Activated CD4-positive, alpha-beta T cell treated with anti-CD3 and anti-CD28 coated beads, Interleukin-2, Interleukin-6, amounts not matched to agents 100 ng/mL and 50 ng/mL, durations not matched to agents 16 hours and 8 hours (primary cell): ENCODE measurements around the gene ADCY1.

Source experiments
- DNase-seq: peaks from one replicate; pipeline ENCODE4 v3.0.0-alpha.2; 2020

Gene ADCY1

DNA sequence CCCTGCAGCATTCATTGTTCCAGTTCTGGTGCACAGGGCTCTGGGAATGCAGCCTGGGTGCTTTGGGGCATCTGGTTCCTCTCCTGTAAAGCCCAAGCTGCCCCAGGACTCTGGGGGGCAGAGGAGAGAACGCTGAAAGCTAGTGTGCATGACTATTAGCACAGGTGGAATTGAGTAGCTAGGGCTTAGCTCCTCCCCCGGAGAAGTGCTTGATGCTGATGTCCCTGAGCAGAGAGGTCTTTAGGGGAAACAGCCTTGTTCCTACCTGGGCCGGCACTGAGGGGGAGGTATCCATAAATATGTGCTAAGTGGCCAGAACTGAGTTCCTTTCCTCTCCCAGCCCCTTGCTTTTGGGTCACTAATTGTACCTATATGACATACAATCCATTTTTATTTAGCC is 3.9 kb downstream of the ADCY1 start:
- DNase-seq = no peak

DNA sequence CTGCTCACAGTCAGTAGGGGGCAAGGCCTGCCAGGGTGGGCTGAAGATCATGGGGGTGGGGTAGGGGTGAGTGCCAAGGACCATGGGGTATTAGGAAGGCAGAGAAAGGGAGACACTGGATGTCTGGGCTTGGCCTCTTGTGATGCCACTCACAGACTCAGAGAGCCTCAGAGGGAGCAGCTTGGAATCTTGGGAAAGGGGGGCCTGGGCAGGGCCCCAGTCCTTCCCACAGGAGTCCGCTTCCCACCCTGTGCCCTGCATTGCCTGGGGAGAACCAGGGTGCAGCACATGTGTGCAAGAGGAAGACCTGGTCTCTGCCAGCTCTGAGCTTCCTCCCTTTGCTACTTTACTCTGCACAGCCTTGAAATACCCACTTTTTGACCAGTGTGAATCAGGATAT is 4.3 kb downstream of the ADCY1 start:
- DNase-seq = no peak

DNA sequence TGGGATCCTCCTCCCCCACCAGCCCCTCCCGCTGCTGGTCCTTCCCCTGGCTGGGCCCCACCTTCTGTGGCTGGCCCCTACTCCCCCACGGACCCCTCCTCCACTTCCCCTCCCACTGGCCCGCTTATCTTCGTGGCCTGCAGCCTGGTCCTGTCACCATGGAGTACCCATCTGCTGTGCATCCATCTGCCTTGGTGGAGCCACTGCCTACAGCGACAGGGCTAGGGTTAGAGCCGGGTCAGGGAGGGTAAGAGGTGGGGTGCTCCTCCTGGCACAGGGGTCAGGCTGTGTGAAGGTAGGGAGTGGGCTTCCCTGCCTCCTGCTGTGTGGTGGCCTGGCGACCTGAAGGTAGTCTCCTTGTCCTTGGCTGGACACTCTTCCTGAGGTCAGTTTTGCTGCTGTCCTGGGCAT is 5.2 kb downstream of the ADCY1 start:
- no peak for DNase-seq

DNA sequence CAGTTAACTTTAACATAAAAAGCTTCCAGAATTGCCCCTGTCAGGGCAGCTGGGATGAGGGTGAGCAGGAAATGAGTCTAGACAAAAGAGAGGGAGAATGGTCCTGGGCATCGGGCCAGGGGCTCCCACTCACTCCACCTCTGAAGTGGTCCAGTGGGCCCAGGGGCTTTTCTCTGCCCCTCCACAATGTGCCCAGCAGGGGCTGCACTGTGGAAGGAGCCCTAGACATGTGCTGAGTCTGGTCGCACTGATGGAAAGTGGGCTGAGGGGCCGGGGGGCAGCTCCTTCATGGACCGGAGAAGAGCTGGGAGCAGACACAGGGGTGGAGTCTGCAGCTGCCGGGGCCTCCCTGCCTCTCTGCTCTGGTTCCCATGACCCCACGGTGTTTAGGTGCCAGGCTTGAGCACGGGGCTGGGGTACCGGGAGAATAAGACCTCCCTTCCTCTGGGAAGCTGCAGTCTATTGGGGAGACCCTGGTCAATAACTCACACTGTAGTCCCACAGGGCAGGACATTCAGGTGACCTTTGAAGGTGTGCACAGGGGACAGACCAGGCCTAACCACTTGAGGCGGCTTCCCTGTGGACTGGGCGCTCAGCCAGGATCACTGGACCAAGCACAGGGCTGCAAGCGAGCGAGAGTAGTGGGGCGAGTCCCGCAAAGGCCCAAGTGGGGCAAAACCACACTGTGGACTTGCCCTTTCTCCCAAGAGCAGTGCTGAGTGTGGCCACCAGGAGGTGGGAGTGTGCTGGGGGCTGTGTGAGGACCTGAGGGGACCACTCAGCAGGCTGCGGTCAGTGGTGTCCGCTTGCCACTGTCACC is 6.1 kb downstream of the ADCY1 start:
- no peak for DNase-seq

DNA sequence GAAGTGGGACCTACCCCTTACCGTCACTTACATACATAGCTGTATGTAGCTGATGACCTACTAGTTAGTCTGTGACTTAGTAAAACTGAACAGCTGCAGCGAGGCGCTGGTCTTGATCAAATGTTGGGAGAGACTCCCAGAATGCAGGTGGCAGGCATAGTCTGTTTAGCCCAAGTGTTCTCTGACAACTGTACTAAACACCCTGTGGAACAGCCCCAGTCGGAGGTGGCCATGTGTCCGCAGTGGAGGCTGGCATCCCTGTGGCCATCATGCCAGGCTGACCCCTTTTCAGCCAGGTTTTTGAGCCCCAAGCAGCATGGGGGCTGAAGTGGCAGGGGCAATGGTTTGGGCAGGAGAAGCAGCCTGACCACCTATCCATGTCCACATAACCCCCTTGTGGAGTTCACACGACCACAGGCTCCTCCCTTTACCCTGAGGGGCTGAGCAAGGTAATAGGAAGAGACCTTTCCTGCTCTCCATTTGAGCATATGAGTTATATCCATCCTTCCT is 7.2 kb downstream of the ADCY1 start:
- no peak for DNase-seq

DNA sequence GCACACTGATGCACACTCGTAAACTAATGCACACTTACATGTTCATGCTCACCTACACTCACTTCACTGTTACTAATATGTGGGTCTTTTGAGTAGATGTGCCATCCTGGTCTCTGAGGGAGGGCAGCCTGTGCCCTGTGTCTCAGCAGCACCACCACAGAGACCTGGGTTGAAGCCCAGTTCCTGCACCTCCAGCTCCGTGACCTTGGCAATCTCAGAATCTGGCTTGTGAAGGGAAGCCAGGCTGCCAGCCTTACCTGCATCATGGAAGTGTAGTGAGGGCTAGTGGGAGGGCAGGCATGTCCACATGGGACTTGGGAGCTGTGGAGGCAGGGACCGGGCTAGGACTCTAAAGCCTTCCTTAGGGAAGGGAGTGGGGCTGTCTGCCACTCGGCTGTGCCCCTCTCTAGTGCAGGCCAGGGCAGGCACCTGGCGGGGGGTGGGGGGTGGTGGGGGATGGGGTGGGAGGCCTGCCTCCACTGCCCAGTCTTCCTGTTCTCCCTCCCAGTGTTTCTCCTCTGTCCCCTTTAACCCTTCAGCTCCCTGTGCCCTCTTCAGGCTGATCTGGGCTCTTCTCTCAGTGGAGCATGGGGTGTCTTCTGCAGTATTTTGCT is 8.1 kb downstream of the ADCY1 start:
- DNase-seq = no peak

DNA sequence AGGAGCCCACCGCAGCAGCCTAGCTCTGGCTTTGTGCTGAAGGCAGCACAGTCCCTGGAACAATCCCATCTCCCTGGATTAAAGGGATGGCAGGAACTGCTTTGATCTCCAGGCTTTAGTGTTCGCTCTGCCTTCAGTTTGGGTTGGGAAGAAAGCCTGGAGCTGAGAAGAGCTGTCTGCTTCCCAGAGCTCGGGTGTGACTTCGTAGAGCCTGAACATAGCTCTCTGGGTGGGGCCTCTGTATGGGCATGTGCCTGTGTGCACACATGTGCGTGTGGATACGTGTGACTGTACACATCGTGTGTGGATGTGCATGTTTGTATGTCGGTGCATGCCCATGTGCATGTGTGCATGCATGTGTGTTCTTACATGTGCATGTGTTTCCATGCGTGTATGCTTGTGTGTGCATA is 8.7 kb downstream of the ADCY1 start:
- no peak for DNase-seq

DNA sequence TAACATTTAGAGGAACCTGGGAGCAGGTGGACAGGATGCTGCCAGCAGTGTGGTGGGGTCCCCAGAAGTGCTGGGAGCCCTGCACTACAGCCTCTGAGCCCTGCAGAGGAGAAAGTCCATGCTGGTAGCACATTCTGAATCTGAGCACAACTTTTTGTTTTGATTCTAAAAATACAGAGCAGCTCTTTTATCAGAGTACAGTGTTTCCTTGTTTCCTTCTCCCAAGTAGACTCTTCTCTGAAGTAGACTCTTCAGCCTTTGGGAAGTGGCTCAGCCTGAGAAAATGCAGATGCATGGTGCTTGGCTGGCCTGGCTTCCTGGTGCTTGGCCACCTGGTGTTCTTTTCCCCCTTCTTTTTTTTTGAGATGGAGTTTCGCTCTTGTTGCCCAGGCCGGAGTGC is 9.1 kb downstream of the ADCY1 start:
- DNase-seq = no peak

DNA sequence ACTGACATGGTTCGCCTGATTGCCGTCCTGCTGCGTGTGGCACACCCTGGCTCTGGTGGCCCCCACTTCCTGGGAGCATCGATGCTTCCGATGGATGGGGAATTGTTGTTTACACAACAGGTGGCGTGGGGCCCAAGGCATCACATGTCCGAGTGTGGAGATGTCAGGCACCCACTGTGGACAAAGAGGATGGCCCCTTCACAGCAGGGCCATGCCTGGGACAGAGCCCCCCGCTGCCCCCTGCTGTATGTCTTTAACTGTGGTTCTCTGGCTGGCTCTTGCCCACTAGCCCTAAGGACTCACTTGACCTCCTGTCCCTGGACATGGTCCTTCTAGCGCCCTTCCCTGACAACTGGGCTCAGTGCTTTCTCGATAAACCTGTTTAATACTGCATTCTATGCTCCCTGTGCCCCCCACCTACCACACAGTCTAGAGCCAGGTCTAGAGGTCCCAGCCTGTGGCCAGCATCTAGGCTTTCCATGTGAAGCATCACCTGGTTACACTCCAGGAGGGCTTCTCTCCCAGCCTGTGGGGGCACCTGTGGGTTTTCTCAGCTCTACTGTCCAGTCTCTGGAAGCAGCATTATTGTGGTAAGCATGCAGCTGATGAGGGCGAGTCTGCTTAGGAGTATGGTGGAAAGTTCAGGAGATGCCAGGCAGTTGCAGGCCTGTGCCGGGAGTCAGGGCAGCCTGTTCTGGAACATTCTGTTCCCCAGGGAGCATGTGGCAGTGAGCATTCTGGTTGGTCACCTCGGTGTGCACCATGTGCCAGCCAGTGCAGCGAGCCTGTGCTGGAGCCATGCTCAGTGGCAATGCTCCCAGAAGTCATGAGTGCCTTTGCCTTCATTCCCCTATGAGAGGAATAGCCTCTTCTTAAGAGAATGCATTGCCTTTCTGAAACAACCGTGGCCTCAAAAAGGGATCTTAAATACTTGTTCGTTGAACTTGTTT is 10.4 kb downstream of the ADCY1 start:
- no peak for DNase-seq

DNA sequence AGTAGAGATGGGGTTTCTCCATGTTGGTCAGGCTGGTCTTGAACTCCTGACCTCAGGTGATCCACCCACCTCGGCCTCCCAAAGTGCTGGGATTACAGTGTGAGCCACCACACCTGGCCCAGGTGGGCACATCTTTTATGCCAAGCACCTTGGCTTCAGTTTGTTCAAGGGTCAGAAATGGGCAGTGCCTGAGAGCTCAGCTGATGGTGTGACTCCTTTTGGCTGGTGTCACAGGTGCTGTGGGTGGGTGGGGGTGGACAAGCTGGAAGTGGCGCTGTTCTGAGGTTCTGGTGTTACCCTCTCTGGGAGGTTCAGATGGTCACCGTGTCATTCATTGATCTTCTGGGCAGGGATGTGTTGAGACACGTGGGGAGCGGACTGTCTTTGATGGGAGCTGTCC is 11.5 kb downstream of the ADCY1 start:
- no peak for DNase-seq

DNA sequence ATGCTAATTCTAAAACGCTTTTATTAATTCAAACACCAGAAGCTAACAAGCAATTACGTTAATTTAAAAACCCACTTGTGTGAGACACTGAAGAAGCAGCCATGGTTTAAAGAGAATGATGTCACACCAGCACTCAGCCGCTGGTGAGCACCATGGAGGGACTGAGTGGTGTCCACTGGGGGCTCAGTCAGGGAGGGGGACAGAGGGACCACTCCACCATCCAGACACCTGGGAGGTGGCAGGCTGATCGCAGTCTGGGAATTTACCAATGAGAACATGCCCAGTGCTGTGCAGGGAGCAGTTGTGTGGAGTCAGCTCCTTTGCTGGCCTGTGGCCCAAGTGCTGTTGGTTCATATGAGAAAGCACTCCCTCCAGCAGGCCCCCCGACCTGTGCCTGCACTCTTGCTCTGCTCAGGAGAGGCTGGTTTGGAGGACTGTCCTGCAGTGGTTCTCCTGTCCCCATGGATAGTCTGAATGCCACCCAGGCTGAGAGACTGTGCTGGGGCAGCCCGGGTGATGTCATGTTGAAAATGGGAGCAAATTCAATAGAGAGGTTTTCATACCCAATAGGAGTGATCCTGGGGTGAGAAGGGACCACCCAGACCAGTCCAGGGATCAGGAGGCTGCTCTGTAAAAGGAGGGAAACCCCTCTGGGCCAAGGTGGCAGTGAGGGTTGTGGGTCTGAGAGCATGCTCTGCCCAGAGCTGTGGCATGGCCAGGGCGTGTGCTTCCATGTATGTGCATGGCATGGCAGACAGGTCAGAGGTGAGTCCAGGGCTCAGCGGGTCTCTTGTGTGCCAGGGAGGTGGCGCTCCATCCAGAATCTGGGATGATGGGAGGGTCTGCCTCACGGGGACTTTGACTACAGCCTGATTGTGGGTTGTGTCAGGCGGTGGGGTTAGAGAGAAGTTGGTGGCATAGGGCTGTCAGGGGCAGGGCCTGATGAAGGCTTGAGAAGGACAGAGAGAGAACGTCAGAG is 12.7 kb downstream of the ADCY1 start:
- DNase-seq = no peak

DNA sequence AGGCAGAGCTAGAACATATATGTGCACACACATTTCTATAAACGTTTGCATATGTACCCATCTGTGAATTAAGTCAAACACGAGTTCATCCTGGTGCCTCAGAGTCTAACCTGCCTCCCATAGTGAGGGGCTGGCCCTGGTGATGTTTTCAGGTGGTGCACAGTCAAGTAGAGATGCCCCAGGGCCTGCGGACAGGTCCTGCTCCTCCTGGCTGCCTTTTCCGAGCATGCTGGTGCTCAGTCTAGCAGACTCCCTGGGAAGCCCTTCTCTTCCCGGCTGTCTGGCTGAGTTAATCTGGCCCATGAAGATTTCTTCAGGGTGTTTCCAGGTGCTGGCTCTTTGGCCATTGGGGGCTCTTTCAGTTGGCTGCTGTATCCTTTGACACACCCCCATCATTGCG is 14.3 kb downstream of the ADCY1 start:
- no peak for DNase-seq

DNA sequence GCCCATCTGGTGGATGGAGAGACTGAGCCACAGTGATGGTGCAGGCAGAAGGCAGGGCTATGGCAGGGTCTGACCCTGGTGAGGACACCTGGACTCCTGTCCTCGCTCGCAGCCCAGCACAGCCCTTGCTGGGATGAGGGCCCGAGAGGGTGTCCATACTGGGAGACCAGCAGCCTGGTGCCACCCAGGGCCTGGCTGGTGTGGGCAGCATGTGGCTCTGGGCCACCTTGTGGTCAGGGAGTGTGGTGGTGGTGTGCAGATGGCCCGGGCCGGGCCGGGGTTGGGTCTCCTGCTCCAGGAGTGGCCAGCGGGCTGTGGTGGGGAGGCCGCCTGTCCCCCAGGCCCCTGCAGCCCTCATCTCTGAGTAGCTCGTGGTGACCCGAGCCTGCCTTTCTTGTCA is 14.9 kb downstream of the ADCY1 start:
- no peak for DNase-seq

DNA sequence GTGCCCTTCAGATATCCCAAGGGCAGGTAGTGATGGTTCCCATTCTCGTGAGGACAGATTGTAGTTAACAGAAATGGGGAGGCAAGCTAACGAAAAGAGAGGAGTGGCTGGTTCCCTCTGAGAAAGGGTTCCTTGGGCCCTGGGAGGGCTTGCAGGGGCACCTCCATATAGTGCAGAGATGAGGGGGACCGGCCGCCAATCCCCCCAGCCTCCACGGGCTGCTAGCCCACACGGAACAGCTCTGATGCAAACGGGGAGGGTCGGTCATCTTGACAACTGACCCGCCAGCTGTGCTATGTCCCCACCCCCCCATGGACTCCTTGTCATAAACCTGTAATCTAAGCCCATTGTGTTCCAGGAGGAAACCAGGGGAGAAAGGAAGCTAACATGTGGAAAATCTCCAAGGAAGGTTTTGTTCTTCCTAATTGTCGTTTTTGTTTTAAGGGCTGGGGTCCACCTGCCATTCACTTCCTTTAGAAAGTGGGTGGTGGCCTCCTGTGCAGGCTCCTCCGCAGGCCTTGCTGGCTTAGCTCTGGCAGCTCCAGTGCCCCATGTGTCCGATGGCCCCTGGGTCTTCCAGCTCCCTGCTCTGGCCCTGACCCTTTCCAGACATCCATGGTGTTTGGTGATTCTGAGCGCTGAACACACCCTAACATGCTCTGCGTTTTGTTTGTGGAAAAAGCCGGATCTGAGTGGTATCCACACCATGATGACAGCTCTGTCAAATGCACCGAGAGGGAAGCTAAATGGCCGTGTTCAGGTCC is 15.9 kb downstream of the ADCY1 start:
- DNase-seq = no peak

DNA sequence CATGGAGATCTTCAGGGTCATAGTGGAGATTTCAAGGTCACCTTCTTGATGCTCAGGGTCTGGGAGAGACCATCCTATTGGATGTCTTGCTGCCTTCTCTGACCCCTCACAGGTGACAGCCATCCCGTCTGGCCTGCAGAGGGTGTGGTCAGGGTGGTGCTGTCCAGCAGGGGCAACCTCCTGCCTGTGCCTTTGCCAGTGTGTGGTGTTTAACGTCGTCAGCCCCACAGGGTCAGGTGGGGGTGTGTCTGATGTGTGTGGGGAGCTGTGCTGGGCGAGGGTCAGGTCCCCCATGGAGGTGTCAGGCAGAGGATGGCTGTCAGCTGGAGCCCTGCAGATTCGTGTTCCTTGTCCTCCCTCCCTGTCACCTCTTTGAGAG is 16.5 kb downstream of the ADCY1 start:
- no peak for DNase-seq

DNA sequence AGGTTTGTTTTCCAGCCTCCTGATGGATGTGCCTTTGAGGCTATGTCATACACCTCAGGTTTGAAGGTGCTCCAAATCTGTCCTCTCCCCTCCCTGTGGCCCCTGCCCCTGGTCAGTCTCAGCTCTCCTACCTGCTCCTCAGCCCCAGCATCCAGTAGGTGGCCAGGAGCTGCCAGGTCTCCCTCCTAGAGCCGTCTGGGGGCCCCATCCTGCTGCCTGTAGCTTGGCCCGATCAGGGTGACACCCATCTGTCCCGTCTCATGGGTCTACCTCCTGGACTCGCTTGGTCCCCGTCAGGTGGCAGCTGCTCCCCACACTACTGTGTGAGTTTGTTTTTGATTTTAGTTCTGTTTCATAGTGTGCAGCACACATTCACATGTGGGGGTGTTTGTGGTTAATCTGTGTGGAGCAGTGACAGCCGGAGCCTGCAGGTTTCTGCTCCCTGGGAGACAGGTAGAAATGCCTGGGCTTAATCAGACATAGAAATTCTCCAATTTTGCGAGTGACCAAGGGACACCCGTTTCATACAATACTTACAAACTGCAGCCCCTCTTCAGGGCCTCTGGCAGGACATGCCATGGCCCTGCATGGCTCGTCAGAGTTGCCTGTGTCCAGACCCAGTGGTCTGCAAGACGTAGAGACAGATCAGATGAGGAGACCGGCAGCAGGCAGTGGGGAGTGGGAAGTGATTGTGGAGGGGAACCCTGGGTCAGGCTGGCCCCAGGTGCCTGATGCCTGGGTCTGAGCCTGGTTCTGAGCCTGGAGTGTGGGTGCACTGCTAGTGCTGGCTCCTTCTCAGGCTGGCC is 17.1 kb downstream of the ADCY1 start:
- DNase-seq = no peak

DNA sequence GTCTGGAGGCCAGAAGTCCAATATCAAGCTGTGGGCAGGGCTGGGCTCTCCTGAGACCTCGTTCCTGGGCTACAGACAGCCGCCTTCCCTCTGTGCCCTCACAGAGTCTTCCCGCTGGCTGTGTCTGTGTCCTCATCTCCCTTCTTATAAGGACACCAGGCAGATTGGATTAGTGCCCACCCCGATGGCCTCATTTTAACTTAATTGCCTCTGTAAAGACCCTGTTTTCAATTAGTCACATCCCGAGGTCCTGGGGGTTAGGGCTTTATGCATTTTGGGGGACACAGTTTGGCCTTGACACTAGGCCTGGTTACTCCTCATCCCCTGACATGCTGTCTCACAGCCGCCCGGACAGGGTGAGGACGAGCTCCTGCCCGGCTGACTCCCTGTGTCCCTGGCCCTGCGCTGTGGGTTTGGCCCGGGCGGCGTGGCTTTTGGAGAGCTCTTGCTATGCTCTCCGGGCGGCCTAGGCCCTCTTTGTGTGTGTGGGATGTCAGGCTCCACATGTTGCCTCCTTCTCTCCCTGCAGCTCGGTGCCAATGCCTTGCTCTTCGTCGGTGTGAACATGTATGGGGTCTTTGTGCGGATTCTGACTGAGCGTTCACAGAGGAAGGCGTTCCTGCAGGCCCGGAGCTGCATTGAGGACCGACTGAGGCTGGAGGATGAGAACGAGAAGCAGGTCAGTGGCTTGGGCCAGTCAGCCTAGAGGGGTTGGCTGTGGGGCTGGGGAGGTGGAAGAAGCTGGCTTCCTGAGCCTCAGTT is 18.2 kb downstream of the ADCY1 start:
- no peak for DNase-seq

DNA sequence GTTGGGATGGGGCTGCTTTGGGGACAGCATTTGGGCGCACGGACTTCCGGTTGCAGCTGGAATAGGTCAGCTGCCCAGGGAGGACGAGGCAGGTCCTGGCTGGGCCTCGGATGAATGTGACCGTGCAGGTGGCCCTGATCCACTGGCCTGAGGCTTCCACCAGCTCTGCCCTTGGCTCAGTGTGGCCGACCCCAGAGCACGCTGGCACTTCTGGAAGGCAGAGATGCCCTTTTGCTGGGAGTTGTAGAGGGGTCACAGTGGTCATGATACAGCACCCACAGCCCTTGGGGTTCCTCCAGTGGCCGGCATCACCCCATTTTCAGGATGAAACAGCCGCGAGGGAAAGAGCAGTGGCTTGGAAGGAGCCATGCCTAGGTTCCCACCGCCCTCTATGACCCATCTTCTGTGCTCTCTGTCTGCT is 19.0 kb downstream of the ADCY1 start:
- no peak for DNase-seq

DNA sequence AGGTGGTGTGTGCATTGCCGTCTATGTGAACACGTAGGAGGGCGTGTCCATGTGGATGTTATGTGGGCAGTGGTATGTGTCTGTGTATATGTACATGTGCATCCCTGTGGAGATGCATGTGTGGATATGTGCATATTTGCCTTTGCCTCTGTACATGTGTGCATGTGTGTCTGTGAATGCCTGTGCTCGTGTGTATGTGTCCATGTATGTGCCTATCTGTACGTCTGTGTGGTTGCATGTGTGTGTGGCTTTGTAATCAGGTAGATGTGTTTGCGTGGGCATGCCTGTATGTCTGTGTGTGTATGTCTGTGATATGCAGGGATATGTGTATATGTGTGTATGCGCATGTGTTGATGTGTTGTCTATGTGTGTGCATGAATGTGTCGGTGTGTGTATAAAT is 19.7 kb downstream of the ADCY1 start:
- DNase-seq = no peak
